Body of pancreas (tissue), 4 donors: ENCODE results near the gene ORAI2. TPM values are rescaled to one million over a fixed set of nuclear protein-coding genes. Genes with fewer than 3 reads are reported as not detected.

Experiments used
- ATAC-seq: fragments of 150-250 bp; one replicate; pipeline ENCODE4 v1.9.1; 2016
- DNase-seq, 4 donors: peaks; one replicate each; pipeline ENCODE4 v3.0.0-alpha.2; 2019
- H3K27ac ChIP-seq, 4 donors: fragments of 200-600 bp; sonication (generic); 1 replicate in 3 of 4; 2 replicates in 1 of 4; pipeline versions ENCODE4 v1.5.1 to v1.6.1; 2016 to 2019; ENCODE audit warnings: mild to moderate bottlenecking in 1 of 4, mixed read lengths in 1 of 4, moderate library complexity in 1 of 4
- H3K27me3 ChIP-seq, 2 donors: fragments of 200-600 bp; sonication (generic); one replicate each; pipeline ENCODE4 v1.6.0; 2016; ENCODE audit warnings: mild to moderate bottlenecking in 1 of 2
- H3K36me3 ChIP-seq, 2 donors: fragments of 200-600 bp; sonication (generic); replicated peaks in 1 of 2; 2 replicates each; pipeline ENCODE4 v1.5.1; 2016; ENCODE audit warnings: low read depth in 2 of 2; ENCODE audit not compliant: insufficient read depth in 1 of 2
- H3K4me1 ChIP-seq: fragments of 200-600 bp; sonication (generic); one replicate; pipeline ENCODE4 v1.6.0; 2016
- H3K4me3 ChIP-seq, 2 donors: fragments of 200-600 bp; sonication (generic); 1 replicate in 1 of 2; 2 replicates in 1 of 2; pipeline ENCODE4 v1.5.1; 2016 to 2019
- H3K9me3 ChIP-seq, 3 donors: fragments of 200-600 bp; sonication (generic); 1 replicate in 2 of 3; 2 replicates in 1 of 3; pipeline ENCODE4 v1.5.1; 2016
- POLR2A ChIP-seq, 3 donors: fragments of 450-650 bp; IDR thresholded peaks; one replicate each; pipeline ENCODE4 v1.6.1; 2016; ENCODE audit warnings: antibody characterized with exemption in 3 of 3, mild to moderate bottlenecking in 2 of 3
- WGBS, 2 donors: methylation state at CpG; one replicate each; pipeline ENCODE4 v1.1.5; 2017; 5-methylcytosine and 5-hydroxymethylcytosine counted together
- intact Hi-C: fragments of 100-400 bp; cut with DNase I; formaldehyde crosslinking; loops from one replicate; pipeline ENCODE4 v1.15.1; 2023
- total RNA-seq, 2 donors: library from RNA; depleted of rRNA; stranded (reverse); fragments of >200 nt; gene quantifications; one replicate each; pipeline ENCODE4 v1.1.0, GENCODE V29; 2016
- TF ChIP-seq, protein P1 (sequence below), 7 experiments: fragments of 450-650 bp in 4 of 7; fragments of 200-600 bp in 3 of 7; sonication (generic) in 3 of 7; IDR thresholded peaks; one replicate each; pipeline ENCODE4 v1.5.1; 2016 to 2019; ENCODE audit warnings: antibody characterized with exemption in 7 of 7

The ORAI2 gene
- total RNA-seq, 2 donors from 2014 or later = 11.7 to 20.8 TPM

DNA sequence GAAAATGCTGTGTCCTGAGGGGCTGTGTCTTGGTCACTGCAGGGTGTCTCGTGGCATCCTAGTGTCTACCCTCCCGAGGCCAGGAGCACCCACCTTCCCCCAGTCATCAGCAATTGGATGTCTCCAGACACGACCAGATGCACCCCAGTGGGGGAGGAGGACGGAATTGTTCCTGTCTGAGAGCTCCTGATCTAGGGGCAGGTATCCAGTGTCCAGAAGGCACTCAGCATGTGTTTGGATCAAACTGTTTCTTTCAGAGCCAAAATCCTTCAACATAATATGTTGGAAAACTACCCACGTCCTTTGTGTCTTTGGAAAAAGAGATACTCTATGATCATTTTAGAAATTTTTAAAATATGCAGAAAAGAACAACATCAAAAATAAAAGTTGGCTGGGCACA, 20.3 kb upstream of the ORAI2 start:
- TF ChIP-seq, protein P1, sequence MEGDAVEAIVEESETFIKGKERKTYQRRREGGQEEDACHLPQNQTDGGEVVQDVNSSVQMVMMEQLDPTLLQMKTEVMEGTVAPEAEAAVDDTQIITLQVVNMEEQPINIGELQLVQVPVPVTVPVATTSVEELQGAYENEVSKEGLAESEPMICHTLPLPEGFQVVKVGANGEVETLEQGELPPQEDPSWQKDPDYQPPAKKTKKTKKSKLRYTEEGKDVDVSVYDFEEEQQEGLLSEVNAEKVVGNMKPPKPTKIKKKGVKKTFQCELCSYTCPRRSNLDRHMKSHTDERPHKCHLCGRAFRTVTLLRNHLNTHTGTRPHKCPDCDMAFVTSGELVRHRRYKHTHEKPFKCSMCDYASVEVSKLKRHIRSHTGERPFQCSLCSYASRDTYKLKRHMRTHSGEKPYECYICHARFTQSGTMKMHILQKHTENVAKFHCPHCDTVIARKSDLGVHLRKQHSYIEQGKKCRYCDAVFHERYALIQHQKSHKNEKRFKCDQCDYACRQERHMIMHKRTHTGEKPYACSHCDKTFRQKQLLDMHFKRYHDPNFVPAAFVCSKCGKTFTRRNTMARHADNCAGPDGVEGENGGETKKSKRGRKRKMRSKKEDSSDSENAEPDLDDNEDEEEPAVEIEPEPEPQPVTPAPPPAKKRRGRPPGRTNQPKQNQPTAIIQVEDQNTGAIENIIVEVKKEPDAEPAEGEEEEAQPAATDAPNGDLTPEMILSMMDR (IDR thresholded peaks at IDR 0.05) = no peak
- no peak for TF ChIP-seq POLR2A (IDR thresholded peaks at IDR 0.05)
- ATAC-seq = no peak
- Histone ChIP-seq H3K36me3 (peaks cover 0 to 6% of the 10 kb centered on the region in 2 donors), H3K4me3 (no peak overlapping the region), H3K9me3 (no peaks in the 10 kb centered on the region), H3K4me1 (no peaks in the 10 kb centered on the region), H3K27me3 (no peaks in the 10 kb centered on the region), H3K27ac (no peak overlapping the region)
- WGBS, 2 donors = 81 to 96% methylated on average over 3 to 4 of the region's 5 CpGs
- no peak for DNase-seq
- intact Hi-C loops = no loop called here

DNA sequence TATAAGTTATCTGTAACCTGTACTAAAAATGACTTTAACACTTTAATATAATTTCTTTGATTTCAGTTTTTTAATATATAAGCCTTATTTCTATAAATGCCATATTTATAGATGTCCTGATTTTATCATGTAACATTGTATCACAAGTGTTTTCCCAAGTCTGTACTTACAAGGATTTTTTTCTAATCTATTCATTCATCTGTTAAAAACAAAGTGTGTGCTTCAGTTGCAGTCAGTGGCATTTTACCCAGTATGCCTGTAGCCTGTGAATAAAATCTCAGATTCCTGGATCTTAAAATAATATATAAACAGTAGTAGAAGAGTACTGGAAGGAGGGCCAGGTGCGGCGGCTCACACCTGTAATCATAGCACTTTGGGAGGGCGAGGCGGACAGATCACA, 19.8 kb upstream of the ORAI2 start:
- intact Hi-C loops = no loop called here
- no peak for DNase-seq
- TF ChIP-seq, protein P1 (IDR thresholded peaks at IDR 0.05) = no peak
- no peak for TF ChIP-seq POLR2A (IDR thresholded peaks at IDR 0.05)

DNA sequence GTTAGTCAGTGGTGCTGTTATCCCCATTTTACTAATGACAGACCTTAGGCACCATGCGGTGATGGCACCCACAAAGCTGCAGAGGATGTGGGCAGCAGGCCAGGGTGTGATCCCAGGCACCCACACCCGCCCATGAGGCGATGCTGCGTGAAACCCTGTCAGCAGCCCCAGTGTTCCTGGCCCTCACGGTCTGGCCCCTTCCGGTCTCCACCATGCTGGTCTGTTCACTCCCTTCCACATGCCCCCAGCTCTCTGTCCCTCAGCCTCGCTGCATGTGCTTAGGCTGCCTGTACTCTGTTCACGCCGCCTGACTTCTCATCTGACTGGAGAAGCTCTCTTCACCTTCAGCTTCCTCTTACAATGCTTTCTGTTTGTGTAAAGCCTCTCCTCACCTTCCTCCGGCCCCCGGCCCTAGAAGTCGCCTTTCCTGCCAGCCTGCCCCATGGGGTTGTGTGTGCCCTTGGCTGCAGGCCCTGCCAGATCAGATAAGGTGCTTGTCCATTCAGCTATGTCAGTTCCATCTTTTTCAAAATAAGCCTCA, 17.6 kb upstream of the ORAI2 start:
- Histone ChIP-seq H3K4me3 (no peak overlapping the region), H3K4me1 (no peaks in the 10 kb centered on the region)
- DNase-seq = no peak

More for the DNA sequence above, 19.8 kb upstream of the ORAI2 start:
- 94% methylated on average over 4 of the region's 4 CpGs for WGBS, 2 donors
- Histone ChIP-seq H3K27ac (no peak overlapping the region), H3K36me3 (peaks cover 0 to 6% of the 10 kb centered on the region in 2 donors), H3K4me3 (no peak overlapping the region), H3K4me1 (no peaks in the 10 kb centered on the region), H3K9me3 (no peaks in the 10 kb centered on the region), H3K27me3 (no peaks in the 10 kb centered on the region)
- no peak for ATAC-seq

DNA sequence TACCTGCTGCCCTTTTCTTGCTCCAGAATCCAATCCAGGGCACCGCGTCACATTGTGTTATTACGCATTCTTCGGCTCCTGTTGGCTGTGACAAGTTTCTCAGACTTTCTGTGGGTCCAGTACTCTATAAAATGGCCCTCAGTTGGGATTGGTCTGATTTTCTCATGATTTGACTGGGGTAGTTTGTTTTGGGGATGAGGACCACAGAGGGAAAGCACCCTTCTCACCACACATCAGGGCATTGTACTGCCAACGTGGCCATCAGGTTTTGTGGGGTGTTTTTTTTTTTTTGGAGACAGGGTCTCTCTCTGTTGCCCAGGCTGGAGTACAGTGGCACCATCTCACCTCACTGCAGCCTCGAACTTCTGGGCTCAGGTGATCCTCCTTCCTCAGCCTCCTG, 17.0 kb upstream of the ORAI2 start:
- WGBS, 2 donors = 89 to 92% methylated on average over 6 of the region's 6 CpGs
- H3K36me3 ChIP-seq = peaks cover 0 to 8% of the 10 kb centered on the region in 2 donors
- ATAC-seq (no peak), DNase-seq (no peak)
- no peak overlapping the region for H3K4me3 ChIP-seq
- no peaks in the 10 kb centered on the region for H3K4me1 ChIP-seq
- intact Hi-C loops = no loop called here
- TF ChIP-seq, protein P1 (IDR thresholded peaks at IDR 0.05) = no peak
- no peak for TF ChIP-seq POLR2A (IDR thresholded peaks at IDR 0.05)
- no peaks in the 10 kb centered on the region for H3K9me3 ChIP-seq
- H3K27me3 ChIP-seq = no peaks in the 10 kb centered on the region
- H3K27ac ChIP-seq = no peak overlapping the region

More for the DNA sequence above, 17.6 kb upstream of the ORAI2 start:
- H3K9me3 ChIP-seq = no peaks in the 10 kb centered on the region
- intact Hi-C loops = no loop called here
- TF ChIP-seq, protein P1 (IDR thresholded peaks at IDR 0.05) = no peak
- no peak for TF ChIP-seq POLR2A (IDR thresholded peaks at IDR 0.05)
- WGBS, 2 donors = 78 to 80% methylated on average over 12 of the region's 12 CpGs
- H3K27ac ChIP-seq = no peak overlapping the region
- peaks cover 0 to 6% of the 10 kb centered on the region in 2 donors for H3K36me3 ChIP-seq
- no peaks in the 10 kb centered on the region for H3K27me3 ChIP-seq
- no peak for ATAC-seq

DNA sequence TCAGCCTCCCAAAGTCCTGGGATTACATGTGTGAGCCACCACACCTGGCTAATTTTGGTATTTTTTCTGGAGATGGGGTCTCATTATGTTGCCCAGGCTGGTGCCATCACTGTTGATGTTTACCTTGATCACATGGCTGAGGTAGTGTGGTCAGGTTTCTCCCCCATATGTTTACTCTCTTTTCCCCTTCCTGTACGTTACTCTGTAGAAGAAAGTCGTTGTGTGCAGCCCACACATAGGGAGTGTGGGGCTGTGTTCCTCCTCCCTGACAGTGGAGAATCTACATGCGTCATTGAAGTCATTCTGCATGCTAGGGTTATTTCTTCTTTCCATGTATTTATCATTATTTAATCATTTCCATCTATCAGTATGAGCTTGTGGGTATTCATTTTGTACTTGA, 16.3 kb upstream of the ORAI2 start:
- Histone ChIP-seq H3K36me3 (peaks cover 0 to 8% of the 10 kb centered on the region in 2 donors), H3K27me3 (no peaks in the 10 kb centered on the region), H3K9me3 (no peaks in the 10 kb centered on the region), H3K4me1 (no peaks in the 10 kb centered on the region), H3K27ac (no peak overlapping the region), H3K4me3 (no peak overlapping the region)
- ATAC-seq = no peak
- TF ChIP-seq, protein P1 (IDR thresholded peaks at IDR 0.05) = no peak
- TF ChIP-seq POLR2A (IDR thresholded peaks at IDR 0.05) = no peak
- intact Hi-C loops = no loop called here
- 76 to 85% methylated on average over 3 of the region's 3 CpGs for WGBS, 2 donors
- DNase-seq = no peak
